ENCODE measurements around the gene ANKRD2. TPM values are rescaled to one million over a fixed set of nuclear protein-coding genes. Genes with fewer than 3 reads are reported as not detected.

The ANKRD2 gene
- total RNA-seq, 1 donor from 2014 or later = 138 TPM

DNA sequence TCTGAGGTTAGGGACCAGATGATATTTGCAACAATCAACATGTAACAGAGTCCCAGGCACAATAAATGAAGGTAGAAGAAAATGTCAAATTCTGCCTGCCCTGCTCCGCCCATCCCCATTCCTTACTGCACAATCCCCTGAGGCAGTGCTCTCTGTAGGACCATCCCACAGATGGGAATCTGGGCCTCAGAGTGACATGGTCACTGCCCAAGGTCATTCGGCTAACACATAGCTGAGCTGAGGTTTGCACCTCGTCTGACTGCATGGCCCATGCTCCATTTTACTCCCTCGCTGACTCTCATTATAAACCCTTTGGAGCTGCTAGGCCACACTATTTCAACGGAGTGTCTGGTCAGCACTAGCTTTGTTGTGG lies 12.8 kb downstream of the ANKRD2 start:
- DNase-seq (ENCODE audit: low spot score) = no peak
- intact Hi-C loops (cut with DNase I) = no loop called here

DNA sequence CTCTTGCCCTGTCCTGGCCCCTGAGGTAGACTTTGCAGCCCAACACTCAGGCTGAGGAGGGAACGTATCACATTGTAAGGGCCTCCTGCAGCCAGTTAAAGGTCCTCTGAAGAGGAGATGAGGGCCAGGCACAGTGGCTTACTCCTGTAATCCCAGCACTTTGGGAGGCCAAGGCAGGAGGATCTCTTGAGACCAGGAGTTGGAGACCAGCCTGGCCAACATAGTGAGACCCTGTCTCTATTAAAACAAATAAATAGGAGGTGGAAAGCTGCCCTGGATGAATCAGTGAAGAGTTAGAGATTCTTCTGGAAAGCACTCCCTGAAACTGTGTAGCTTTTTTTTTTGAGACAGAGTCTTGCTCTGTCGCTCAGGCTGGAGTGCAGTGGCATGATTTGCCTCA lies 14.6 kb downstream of the ANKRD2 start:
- intact Hi-C loops (cut with DNase I) = no loop called here
- peak; percentile 43 for DNase-seq (ENCODE audit: low spot score)

DNA sequence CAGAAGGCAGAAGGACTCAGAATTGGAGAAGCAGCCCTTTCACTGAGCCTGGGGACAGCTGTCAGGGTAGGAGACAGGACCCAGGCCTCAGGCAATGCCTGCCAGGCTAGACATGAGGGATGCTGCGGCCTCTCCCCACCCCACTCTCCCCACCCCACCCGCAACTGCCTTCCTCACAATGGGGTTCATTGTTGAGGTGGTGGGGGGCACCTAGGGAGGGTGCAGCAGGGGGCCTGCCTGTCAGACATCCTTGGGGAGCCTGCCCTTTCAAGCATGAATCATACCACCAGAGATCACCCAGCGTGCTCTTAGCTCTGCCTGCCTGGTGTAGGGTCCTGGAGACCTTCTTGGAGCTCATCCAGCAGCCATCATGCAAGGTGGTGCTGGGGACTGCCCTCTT lies 16.9 kb downstream of the ANKRD2 start, which contains the start of gene C10orf62:
C10orf62 (plus strand) TSS at position 243 of the 400 bp plus-strand sequence. CDS start 177 bp downstream, outside the sequence.
- intact Hi-C loops (cut with DNase I) = no loop called here
- no peak for DNase-seq (ENCODE audit: low spot score)

DNA sequence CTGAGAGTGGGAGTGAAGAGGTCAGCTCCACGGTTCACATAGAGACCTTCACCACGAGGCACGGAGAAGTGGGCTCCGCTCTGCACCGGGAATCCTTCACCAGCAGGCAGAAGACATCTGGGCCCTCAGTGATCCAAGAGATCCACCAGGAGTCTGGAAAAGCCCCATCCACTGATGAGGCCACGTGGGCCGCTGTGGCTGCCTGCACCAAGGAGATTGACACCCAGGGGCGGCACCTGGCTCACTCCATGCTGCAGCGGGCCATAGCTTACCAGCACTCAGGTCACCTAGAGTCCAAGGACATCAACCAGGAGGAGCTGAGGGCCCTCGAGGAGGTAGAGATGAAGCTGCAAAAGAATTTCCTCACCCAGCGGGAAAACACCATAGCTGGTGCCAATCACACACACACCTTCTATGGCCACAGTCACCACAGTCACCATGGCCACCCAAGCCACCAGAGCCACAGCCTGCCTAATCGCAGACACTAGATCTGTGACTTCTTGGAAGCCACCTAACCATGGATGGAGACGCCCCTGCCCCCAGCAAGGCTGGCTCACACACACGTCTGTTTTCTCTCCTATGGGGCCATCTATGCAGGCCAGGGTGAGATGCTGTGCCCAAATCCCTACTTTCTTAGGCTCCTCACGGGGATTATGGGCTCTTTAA lies 17.6 kb downstream of the ANKRD2 start:
- intact Hi-C loops (cut with DNase I) = no loop called here
- DNase-seq (ENCODE audit: low spot score) = no peak

DNA sequence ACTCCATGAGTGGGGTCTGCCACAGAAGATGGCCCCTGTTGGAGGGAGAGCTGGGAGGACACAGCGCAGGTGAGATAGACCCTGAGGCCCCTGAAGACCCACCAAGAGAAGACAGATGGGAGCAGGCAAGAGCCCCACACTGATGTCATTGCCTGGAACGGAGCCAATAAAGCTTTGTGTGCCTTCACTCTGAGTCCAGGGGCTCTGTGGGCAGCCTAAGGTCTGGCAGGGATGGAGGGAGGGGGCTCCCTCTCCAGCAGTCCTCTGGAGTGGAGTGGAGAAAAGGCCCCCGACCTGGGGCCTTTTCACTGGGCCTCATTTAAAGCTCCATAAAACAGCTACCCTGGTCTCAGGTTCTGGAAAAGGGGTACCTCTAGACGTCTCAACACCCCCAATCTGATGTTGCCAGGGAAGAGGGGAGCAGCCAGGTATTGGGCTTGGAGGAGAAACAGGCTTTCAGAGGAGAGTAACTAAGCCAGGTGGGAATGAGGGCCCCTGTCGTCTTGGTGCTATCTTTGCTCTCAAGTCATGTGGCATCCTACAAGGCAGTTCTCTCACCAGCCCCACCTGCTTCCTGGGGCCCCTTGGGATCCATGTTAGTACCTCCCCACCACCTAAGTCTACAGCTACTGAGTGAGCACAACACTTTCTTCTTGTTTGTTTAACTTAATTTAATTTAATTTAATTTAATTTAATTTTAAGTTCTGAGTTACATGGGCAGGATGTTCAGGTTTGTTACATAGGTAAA lies 18.3 kb downstream of the ANKRD2 start:
- intact Hi-C loops (cut with DNase I) = no loop called here
- no peak for DNase-seq (ENCODE audit: low spot score)

- no peak for DNase-seq (ENCODE audit: low spot score)
- intact Hi-C loops (cut with DNase I) = no loop called here
These were observed 20.8 kb downstream of the ANKRD2 start for GRCh38 chr10:97593421-97593820.

- intact Hi-C loops (cut with DNase I) = loop anchor here (1.0 kb wide), 1 partner anchor 22 kb away; no protein-coding TSS in a partner anchor
- DNase-seq (ENCODE audit: low spot score) = peak; percentile 75
These were observed 23.8 kb downstream of the ANKRD2 start for GRCh38 chr10:97596101-97597082.

GRCh38 chr10:97597778-97598177 lies 25.2 kb downstream of the ANKRD2 start:
- peak; percentile 3 for DNase-seq (ENCODE audit: low spot score)
- intact Hi-C loops (cut with DNase I) = no loop called here

DNA sequence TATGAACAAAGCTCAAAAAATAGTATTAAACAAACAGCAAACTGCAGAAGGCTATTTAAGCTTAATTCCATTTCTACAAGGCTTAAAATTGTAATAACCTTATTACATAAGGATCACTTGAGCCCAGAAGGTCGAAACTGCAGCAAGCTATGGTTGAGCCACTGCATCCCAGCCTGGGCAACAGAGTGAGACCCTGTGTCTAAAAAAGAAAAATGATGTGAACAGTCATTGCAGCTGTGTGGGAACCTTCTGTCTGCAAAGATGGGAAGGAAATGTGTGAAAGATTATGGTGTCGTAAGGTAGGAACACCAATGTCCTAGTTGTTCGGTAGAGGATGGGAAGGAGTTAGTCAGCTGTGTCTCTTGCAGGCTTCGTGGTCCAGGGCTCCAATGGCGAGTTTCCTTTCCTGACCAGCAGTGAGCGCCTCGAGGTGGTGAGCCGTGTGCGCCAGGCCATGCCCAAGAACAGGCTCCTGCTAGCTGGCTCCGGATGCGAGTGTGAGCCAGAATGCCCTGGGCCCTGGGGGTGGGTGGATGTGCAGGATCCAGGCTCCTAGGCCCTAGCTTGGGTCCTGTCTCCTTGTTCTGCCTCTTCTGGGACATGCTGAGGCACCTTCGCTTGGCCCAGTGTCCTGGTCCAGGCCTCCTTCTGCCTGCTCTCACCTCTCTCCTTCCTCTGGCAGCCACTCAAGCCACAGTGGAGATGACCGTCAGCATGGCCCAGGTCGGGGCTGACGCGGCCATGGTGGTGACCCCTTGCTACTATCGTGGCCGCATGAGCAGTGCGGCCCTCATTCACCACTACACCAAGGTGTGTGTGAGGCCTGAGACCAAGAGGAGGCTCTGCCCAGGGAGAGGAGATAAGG lies 26.1 kb downstream of the ANKRD2 start:
- intact Hi-C loops (cut with DNase I) = no loop called here
- DNase-seq (ENCODE audit: low spot score) = no peak

- DNase-seq (ENCODE audit: low spot score) = no peak
- intact Hi-C loops (cut with DNase I) = no loop called here
These were observed 26.7 kb downstream of the ANKRD2 start for GRCh38 chr10:97599272-97599619.

- no peak for DNase-seq (ENCODE audit: low spot score)
- intact Hi-C loops (cut with DNase I) = no loop called here
These were observed 28.0 kb downstream of the ANKRD2 start for GRCh38 chr10:97600616-97601015.

DNA sequence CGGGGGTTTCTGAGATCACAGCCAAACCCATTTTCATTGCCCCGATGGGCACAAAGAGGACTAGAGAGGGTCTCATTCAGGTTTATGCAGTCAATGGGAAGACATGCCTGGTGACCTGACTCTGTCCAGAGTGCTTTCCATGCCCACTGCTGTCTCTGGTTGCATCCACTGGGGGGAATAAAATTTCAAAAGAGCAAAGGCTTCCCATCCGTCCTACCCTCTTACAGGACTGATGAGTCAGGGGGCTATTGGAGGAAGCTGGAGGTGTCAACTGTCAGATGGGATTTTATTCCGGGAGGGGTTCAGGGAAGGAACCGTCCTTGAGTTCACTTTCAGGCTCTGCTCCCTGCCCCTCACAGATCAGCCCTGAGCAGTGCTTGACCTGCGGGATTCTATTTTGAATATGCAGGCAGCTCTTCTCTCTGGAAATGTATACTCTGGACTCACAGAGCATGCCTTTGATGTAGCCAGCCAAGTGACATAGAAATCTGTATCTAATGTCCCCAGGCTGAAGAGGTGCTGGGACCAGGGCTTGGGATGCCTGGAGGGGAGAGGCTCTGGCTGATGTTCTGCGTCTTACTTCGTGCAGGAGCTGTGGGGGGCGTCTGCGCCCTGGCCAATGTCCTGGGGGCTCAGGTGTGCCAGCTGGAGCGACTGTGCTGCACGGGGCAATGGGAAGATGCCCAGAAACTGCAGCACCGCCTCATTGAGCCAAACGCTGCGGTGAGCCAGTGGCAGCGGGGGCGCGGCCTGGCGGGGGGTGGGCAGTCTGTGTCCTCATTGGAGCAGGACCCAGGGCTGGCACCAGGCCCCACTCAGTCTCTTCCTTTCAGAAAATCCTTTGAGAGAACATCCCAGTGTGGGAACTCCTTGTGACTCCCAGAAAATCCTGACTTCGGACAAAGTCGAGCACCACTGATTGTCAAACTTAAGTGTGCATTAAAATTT lies 29.0 kb downstream of the ANKRD2 start:
- intact Hi-C loops (cut with DNase I) = no loop called here
- DNase-seq (ENCODE audit: low spot score) = no peak

GRCh38 chr10:97607095-97607636 lies 34.6 kb downstream of the ANKRD2 start:
- no peak for DNase-seq (ENCODE audit: low spot score)
- intact Hi-C loops (cut with DNase I) = no loop called here

DNA sequence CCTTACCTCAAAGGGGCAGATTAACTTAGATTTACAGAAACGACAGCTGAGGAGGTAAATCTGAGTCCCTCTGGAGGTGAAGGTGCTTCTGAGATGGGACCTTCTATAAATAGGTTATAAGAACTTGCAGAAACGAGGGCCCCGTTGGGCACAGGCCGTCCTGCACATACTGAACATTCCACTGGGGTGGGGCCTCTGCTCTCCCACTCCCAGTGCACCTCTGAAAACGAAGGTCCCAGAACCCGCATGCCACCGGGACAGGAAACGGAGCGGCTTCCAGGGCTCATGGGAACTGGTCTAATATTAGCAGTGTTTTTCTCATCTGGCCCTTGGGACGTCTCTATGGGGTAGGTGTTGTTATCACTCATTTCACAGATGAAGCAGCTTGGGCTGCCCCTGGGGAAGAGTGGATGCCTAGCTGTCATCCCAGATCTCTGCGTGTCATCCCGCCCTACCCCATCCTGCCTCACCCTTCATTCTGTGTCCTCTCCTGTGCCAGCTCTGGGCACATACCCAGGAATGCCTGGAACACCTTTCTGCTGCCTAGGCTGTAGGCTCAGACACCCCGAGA lies 36.5 kb downstream of the ANKRD2 start:
- intact Hi-C loops (cut with DNase I) = loop anchor here (1.0 kb wide), 1 partner anchor 35 kb away; no protein-coding TSS in a partner anchor

GRCh38 chr10:97611473-97611872 lies 38.9 kb downstream of the ANKRD2 start:
- intact Hi-C loops (cut with DNase I) = loop anchor here (5.0 kb wide), 1 partner anchor 149 kb away; no protein-coding TSS in a partner anchor
- no peak for DNase-seq (ENCODE audit: low spot score)

More for the DNA sequence above, 36.5 kb downstream of the ANKRD2 start:
- peak; percentile 80 for DNase-seq (ENCODE audit: low spot score)

DNA sequence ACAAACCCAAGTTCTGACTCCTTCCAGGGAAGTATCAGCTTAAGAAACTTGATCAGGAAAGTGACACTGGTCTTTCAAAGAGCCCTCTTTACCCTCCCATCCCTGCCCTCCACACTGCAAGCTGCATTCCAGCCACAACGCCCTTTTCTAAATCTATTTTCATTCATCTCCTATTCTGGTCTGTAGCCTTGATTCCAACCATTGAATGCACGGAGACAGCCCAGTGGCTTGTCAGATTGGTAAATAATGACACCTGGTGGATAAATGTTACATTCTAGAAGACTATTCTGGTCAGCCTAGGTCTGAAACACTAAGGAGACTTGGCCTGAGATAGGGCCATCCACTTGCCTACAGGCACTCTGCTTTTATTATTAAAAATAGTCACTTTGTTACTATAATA lies 39.8 kb downstream of the ANKRD2 start:
- DNase-seq (ENCODE audit: low spot score) = no peak
- intact Hi-C loops (cut with DNase I) = loop anchor here (2.0 to 5.0 kb wide), 2 partner anchors 150 to 206 kb away; no protein-coding TSS in a partner anchor

GRCh38 chr10:97618285-97618684 lies 45.7 kb downstream of the ANKRD2 start:
- no peak for DNase-seq (ENCODE audit: low spot score)
- intact Hi-C loops (cut with DNase I) = no loop called here

Data from cardiac septum (tissue), 1 donor.